Endothelial cell of hepatic sinusoid (primary cell): ENCODE data around the gene ABHD12B.

Experiments used
- in situ Hi-C: cut with HindIII; loops from 2 replicates; pipeline ENCODE4 v1.10.0; 2017; ENCODE audit warnings: low sequenced_read_pairs

Gene ABHD12B

DNA sequence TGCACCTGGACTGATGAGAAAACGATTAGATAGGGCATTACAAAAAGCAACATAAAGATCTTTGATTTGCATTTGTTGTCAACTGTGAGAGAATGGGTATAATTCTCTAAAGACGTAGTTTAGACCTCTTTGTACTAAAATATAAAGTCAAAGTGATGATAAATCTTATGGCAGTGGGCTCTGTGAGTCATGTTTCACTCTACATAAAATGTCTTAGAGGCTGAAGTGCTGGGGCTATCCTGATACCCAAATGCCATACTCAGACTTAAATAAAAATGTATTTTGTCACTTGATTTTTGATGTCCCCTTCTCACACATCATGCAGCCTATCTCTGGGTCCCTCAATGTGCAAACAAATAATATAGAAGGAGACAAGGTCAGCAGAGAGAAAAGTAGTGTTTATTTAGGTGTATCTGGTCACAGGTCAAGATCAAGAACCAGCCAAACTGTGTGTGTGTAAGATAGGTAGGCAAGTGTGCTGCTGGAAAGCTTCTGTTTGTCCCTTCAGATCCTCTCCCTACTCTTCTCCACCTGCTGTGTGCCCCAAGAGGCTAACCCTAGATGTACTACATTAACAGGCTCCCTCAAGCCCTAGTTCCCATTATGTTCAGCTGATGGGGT is 33.9 kb upstream of the ABHD12B start:
- in situ Hi-C loops: no loop called here

GRCh38 chr14:50839048-50839447 is 32.8 kb upstream of the ABHD12B start:
- in situ Hi-C loops: no loop called here

DNA sequence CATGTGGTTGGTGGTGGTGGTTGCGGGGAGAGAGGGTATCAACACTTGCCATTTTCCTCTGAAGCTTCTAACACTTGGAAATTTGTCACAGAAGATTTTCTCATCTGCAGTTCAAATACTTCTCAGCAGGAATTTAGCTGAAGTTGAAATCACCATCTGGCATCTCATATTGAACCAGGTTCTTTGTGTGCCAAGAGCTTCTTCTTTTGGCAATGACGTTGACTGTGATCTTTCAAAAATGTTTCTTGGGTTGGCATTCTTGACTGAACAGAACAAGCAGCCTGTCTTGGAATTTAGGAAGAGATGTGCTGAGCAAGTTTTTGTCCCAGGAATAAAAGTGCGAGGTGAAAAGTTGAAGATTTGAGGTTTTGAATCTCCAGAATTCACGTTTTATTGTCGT is 32.2 kb upstream of the ABHD12B start:
- in situ Hi-C loops: no loop called here

DNA sequence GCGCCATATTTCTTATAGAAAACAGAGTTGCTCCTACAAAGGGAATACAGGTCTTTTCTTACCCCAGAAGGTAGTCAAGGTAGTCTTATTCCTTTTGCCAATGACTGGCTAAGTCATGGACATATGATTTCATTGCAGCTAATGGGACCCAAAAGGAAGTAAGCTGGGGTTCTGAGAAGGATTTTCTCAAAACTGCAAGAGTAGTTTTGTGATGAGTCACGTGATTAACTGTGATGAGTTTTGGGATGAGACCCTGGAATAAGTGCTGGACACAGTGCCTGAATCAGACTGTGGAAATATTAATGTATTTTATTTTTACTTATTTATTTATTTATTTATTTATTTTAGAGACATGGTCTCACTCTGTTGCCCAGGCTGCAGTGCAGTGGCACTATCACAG is 27.5 kb upstream of the ABHD12B start:
- in situ Hi-C loops: no loop called here

DNA sequence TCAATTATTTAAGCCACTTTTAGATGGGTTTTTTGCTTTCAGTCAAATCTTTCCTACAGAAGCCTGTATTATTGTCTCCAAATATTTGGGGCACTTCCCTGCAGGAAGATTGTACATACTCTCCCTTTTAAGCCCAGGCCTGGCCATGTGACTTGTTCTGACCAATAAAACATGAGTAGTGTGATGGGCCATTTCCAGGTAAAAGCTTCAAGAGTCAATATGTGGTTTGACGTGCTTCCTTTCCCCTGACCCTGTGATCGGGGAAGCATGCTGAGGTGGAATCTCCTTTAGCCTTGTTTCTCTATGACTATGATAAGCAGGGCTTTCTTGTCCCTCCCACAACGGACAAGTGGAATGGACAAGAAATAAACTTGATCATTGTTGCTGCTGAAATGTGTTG is 26.7 kb upstream of the ABHD12B start:
- in situ Hi-C loops: no loop called here

DNA sequence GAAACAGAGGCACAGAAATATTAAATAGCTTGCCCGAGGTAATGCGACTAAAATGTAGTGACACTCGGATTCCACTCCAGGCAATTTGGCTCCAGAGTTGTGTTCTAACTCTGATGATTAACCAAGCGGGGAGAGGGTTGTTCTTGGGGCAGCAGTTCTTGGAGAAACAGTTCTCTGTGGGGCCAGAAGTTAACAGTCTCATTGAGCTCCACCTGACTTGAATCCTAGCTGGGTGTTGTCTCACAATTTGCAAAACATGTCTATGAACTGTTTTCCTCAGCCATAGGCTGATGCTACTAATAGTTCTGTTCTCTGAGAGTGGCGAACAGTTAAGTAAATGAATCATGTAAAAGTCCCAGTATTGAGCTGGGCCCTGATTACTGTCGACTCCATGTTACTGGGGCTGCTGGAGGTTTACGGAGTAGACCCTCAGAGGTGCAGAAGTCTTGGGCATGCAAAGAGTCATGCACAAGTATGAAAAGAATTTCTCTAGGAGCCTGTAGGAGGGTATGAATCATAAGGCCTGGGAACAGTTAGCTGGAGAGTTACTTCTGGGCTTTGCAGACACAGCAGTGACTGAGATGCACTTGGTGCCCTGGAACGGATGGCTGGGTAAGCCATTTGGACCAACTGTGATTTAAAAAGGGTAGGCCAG is 25.5 kb upstream of the ABHD12B start:
- in situ Hi-C loops: no loop called here

DNA sequence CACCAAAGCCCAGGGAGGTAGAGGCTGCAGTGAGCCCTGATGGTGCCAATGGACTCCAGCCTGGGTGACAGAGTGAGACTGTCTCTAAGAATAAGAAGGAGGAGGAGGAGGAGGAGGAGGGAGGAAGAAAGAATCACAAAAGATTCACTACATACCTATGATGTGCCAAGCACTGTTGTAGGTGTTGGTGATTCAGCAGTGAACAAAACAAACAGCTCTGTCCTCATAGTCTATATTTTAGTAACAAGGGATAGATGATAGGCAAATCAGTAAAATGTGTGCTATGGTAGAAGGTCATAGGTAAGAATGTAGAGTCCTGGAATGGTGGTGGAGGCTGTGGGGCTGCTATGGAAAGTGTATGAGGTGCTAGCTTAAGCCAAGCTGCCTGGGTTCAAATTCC is 18.0 kb upstream of the ABHD12B start:
- in situ Hi-C loops: no loop called here

GRCh38 chr14:50854521-50854920 is 17.3 kb upstream of the ABHD12B start:
- in situ Hi-C loops: no loop called here

DNA sequence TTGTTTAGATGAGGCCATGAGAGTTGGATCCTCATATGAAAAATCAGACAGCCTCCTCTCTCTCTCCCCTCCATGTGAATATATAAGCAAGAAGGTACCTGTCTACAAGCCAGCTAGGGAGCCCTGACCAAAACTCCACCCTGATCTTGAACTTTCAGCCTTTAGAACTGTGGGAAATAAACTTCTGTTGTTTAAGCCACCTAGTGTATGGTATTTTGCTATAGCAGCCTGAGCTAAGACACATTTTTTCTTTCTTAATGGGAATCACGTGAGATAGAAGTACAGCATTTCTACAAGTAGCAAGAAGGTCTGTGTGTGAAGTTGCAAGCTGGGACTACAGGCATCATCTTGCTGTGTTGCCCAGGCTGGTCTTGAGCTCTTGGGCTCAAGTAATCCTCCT is 16.3 kb upstream of the ABHD12B start:
- in situ Hi-C loops: no loop called here

DNA sequence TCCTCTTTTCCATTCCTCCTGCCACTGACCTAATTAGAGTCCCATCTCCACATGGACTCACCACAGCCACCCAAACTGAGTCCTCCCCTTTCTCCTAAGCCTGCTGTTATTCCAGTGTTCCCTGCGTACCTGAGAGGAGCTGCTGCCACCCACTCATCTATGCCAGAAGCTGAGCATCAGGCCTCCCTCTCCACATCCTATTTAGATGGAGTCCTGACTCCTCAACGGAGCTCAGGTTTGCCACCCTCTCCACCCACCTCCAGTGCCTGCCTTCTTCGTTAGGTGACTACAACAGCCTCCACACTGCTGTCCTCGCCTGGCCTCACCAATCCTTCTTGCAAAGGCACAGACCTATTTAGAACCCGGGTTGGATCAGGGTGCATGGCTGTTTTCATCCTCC is 15.2 kb upstream of the ABHD12B start:
- in situ Hi-C loops: no loop called here

DNA sequence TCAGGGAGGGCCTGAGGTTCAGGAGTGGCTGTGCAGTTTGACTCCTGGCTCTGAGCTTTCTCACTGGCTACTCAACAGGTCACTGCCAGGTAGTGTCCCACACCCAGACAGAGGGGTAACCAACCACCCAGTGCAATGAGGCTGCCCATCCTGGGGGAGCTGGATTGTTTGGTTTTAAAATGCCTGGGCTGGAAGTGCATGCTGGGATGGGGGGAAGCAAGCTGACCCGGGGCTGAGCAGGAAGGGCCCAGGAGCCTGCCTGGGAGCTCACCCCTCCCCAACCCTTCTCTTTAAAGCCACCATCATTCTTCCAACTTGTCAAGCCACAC is 12.6 kb upstream of the ABHD12B start:
- in situ Hi-C loops: no loop called here

DNA sequence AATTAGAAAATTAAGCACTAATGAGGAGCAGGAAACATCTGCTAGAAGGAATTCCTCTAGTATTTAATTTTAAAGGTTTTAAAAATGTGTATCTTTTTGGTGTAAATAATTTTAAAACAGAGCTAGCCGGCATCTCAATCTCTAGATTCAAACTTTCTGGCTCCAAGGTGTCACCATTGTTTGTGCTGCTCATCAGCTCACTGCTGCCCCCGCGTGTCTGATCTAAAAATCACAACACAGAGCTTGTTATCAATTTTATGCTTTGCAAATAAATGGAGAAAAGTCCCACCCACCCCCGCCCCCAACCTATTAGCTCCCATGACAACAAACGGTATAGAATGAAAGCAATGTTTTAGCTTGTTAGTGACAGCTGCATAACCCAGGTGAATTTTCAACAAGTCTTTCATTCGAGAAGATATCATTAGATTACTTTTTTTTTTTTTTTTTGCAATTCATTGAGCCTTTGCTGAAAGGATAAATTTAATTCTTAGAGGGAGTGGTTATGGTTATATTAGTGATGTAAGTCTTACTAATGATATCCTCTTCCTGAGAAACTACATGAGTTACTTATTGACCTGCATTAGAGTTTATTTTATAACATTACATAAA is 11.3 kb upstream of the ABHD12B start:
- in situ Hi-C loops: no loop called here

DNA sequence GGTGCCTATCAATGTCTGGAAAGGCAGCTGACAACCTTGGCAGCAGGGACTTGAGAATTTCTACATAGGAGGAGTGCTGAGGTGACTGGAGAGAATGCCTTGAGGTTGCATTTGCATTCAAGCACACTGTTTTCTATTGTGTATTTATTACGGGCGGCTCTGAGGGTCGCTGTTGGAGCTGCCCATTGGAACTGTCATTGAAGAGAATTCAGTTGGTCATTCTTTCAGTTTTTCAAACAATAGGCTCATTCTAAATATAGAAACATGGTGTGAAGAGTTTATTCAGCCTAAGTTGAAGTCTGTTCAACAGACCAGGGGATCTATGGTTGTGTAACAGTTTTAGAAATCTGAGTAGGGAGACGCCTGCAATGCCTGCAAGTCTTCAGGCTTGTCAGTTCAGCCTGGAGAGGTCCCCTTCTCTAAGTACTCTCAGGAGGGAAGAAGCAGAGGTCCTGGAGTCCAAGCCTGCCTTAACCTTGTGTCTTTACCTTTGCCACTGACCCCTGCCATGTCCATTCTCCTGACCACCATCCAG is 9.8 kb upstream of the ABHD12B start:
- in situ Hi-C loops: no loop called here

GRCh38 chr14:50864237-50864636 is 7.6 kb upstream of the ABHD12B start:
- in situ Hi-C loops: no loop called here

DNA sequence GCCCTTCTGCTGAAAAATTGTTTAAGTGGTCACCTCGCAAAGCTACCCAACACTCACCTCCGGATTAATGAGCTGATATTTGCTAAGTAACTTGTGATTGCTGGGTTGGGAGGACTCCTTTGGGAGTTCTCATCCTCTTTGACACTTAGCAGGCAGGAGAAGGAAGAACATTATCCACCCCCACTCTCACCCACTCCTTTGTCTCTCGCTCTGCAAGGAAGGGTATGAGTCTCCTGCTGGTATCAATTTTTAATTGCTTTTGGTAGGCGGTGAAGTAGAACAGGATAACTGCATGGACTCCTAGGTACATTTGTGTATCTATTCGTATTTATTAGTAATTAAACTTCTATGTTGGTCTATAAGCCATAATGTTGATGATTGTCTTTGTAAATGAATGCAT is 6.9 kb upstream of the ABHD12B start:
- in situ Hi-C loops: no loop called here

GRCh38 chr14:50865391-50866076 is 6.3 kb upstream of the ABHD12B start:
- in situ Hi-C loops: no loop called here

GRCh38 chr14:50871228-50871627 is 625 bp upstream of the ABHD12B start:
- in situ Hi-C loops: no loop called here

DNA sequence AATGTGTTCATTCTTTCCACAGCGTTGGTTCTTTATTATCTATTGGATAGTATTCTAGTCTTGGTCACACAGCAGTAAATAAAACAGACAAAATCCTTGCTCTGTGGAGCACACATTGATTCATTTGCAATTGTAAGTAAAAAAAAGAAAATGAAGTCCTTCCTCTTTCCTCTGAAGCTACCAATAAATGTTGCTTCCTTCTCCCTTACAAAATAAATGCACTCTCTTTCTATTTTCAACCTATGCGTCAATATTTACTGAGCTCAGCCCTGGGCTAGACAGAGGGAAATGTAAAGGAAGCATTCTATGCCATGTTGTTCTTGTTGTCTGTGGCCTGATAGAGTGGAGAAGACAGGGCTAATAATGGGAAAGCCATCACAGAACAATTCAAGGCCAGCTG is 2.9 kb downstream of the ABHD12B start:
- in situ Hi-C loops: no loop called here

DNA sequence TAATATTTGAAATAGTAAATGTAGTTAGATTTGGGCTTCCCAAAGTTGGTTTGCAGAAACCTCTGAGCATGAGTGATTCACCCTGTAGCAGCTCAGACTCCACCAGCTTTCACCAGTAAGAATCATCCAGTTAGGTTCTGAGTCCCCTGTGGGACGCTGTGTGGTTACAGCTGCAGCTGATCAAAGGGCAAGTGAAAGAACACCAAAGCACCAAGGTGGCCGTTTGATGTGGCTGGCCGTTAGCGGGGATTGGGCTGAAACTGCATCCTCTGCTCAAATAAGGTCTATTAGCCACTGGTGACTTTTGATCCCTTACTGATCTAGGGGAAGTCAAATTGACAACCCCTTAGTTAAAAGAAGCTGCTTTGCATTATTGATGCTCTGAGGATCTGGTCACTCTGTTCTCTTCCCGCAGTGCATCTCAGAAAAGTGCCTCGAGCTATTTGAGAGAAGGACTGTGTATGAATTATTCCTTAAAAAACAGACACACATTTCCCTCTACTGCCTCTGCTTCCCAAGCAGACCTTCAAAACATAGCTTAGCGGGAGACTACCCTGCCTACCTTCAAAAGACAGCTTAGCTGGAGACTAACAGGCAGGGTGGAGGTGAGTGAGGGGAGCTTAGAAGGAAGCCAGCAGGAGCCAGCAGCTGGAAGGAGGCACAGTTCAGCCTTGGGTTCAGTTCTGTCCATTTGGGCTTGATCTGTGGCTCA is 3.7 kb downstream of the ABHD12B start:
- in situ Hi-C loops: no loop called here

GRCh38 chr14:50882932-50883826 is 11.3 kb downstream of the ABHD12B start:
- in situ Hi-C loops: no loop called here
